HL-60/S4 treated with retinoic acid at 250 ng/mL for 4 days and 3 days (cell line): ENCODE results near the gene BCAR3.

ENCODE experiments used
- in situ Hi-C: fragments of 300-500 bp; cut with MboI; formaldehyde crosslinking; loops from 2 replicates; pipeline ENCODE4 v1.7.0; 2022; ENCODE audit warnings: low sequenced_read_pairs

Gene BCAR3

DNA sequence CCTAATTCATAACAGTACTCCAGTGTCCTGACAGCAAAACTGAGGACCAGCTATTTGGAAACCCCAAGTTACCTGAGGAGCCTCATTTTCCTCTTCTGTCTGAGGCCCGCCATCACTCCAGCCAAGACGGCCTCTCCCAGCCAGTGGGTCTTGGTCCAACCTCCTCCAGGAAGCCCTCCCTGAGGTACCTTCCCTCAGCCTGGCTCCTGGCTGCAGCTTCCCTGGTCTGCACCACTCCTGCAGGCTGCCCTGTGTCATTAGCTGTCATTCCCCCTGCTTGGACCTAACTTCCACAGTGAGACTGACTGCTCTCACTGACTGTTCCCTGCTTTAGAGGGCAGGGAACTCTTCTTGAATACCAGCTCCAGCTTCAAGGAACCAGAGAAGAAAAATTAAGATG is 33.0 kb downstream of the BCAR3 start:
- in situ Hi-C loops = loop anchor here (25.0 kb wide), 1 partner anchor 189 kb away; no protein-coding TSS in a partner anchor

- in situ Hi-C loops = loop anchor here (25.0 kb wide), 1 partner anchor 196 kb away; no protein-coding TSS in a partner anchor
These were observed 40.1 kb downstream of the BCAR3 start for GRCh38 chr1:93641527-93641926.

- in situ Hi-C loops = loop anchor here (25.0 kb wide), 1 partner anchor 196 kb away; no protein-coding TSS in a partner anchor
These were observed 40.8 kb downstream of the BCAR3 start for GRCh38 chr1:93640656-93641440.

GRCh38 chr1:93638981-93639380 is 42.7 kb downstream of the BCAR3 start:
- in situ Hi-C loops = loop anchor here (25.0 kb wide), 1 partner anchor 198 kb away; no protein-coding TSS in a partner anchor

DNA sequence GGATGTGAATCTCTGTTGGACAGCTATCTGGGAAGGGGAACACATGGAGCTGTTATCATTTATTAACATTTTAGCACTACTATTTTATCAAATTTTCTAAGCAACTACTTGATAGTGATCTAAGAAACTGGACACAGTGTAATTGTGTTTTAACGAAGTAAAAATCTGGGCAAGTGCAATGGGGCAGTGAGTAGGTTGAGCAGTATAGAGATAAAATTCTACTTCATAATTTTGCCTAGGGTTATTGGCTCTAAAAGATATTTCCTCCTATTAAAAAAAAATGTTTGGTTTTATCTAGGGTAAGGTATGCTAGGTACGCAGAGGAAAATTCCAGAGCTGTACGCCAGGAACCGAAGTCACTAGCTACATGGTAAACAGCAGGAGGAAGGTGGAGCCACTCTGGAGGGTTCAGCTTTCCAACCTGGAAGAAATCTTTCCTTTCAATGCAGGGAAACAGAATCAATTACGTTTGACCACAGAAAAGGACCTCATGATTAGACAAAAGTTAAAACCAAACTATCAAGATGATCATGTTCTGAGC is 43.3 kb downstream of the BCAR3 start:
- in situ Hi-C loops = loop anchor here (25.0 kb wide), 1 partner anchor 199 kb away; no protein-coding TSS in a partner anchor

DNA sequence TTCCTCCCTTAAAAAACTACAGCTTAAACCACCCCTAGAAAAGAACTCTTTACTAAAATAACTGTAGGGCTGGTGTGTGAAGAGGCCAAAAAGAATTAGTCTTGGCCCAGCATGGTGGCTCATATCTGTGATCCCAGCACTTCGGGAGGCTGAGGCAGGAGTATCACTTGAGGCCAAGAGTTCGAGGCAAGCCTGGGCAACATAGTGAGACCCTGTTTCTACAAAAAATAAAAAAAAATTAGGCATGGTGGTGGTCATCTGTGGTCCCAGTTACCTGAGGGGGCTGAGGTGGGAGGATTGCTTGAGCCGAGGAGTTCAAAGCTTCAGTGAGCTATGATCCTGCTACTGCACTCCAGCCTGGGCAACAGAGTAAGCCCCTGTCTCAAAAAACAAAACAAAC is 44.9 kb downstream of the BCAR3 start:
- in situ Hi-C loops = loop anchor here (25.0 kb wide), 1 partner anchor 201 kb away; no protein-coding TSS in a partner anchor

- in situ Hi-C loops = loop anchor here (25.0 kb wide), 1 partner anchor 201 kb away; no protein-coding TSS in a partner anchor
These were observed 45.8 kb downstream of the BCAR3 start for GRCh38 chr1:93635614-93636543.

GRCh38 chr1:93633313-93633712 is 48.3 kb downstream of the BCAR3 start:
- in situ Hi-C loops = loop anchor here (25.0 kb wide), 1 partner anchor 204 kb away; no protein-coding TSS in a partner anchor

DNA sequence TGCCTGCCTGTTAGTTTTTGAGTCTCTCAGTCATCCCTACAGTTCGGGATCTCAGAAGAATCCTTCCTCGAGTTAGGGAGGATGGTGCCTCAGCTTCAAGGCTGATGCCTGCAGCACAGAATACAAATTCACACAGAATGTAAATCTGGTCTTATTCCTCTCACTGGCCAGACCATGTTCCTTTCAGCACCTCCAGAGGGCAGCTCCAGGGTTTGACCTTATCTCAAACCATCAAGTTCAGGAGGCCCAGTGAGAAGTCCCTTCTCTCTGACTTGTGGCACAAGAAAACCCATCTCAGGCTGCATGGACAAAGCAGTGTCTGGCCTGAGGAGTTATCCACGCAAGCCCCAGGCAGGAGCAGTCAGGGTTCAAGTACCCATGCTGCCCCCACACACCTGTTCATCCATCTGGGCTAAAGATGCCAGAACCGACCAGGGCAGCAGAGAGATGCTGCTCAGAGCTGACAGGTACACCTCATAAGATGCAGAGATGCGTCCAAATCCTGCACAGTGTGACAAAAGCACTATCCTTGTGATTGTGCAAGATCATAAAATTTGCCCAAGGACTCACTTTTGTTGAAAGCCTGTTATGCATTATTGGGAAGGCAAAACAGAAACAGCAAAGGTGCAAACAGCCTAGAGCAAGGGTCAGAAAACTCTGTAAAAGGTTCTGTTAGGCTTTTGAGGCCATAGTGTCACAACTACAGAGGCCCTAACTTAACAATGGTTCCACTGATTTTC is 49.8 kb downstream of the BCAR3 start:
- in situ Hi-C loops = loop anchor here (25.0 kb wide), 1 partner anchor 206 kb away; no protein-coding TSS in a partner anchor

GRCh38 chr1:93630168-93630567 is 51.5 kb downstream of the BCAR3 start:
- in situ Hi-C loops = loop anchor here (25.0 kb wide), 1 partner anchor 207 kb away; no protein-coding TSS in a partner anchor

DNA sequence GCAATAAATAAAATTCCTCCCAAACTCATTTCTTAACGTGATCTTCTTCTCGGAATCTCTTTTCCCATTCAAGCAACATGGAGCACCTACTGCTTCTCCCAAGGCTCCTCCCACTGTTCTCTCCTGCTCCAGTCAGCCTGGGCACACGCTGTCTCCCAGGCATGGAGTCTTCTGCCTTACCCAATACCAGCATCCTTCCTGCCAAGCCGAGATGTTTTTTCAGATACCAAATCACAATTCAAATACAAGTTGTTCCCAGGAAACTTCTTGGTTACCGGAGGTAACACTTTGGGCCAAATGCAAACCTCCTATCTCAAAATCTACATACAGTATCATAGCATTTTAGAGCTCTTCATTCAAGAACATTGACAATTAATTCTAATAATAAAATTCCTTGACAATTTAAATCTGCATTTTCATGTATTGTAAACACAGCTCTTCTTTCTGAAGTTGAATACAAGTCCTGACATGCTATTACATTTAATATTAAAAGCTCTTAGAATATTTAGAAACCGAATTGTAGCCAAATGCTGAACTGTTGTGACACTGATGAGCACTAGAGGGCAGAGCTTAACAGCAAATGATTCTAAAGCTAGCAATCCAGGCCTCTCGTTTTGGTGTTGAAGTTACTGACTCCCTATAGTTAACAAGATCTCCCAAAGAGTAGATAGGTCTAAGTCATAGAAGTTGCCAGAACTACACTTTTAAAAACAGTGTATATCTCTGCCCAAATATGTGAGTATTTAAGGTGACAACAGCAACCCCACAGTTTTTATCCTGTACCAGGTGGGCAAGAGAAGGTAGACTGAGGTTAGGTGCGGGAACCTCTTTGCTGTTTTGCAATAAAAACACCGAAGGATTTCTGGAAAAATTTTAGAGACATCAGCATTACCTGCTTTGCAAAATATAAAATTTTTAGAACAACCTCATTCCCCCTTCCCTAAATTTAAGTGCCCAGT is 52.3 kb downstream of the BCAR3 start:
- in situ Hi-C loops = loop anchor here (25.0 kb wide), 1 partner anchor 208 kb away; no protein-coding TSS in a partner anchor

- in situ Hi-C loops = loop anchor here (25.0 kb wide), 1 partner anchor 209 kb away; no protein-coding TSS in a partner anchor
These were observed 53.0 kb downstream of the BCAR3 start for GRCh38 chr1:93628681-93629080.

- in situ Hi-C loops = loop anchor here (25.0 kb wide), 1 partner anchor 212 kb away; no protein-coding TSS in a partner anchor
These were observed 55.9 kb downstream of the BCAR3 start for GRCh38 chr1:93625582-93626327.

DNA sequence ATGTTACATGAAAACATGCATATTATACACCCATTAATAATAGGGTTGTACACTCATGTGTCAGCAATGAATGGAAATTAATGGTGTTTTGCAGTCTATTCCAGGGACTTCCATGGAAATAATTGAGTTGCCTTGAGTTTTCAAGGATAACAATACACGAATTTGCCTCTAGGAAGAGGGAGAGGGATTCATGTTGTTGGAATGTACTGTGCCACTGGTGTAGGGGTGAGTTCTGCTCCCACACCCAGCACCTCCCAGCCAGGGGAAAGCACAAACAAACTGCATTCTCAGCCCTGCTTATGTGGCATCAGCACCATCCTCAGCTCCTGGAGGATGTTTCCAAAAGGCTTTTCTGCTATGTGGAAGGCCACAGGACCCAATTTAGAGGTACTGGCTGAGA is 57.8 kb downstream of the BCAR3 start:
- in situ Hi-C loops = no loop called here

- in situ Hi-C loops = no loop called here
These were observed 58.2 kb downstream of the BCAR3 start for GRCh38 chr1:93623436-93623835.

DNA sequence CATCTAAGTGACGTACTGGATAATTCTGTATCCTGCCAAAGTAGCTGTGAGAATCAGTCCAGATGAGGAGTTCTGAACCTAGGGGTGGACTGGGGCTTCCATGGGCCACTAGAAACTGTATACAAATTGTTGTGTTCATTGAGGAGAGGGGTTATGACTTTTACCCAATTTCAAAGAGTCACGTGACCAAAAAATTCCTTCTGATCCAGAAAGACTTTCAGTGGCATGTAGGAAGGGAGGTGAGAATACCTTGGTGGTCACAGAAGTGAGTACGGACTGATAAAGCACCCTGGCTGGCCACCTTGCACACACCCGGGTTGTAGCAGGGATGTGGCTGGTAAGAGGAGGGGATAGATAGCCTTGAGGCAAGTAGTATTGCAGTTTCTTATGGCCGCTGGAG is 60.4 kb downstream of the BCAR3 start:
- in situ Hi-C loops = no loop called here

GRCh38 chr1:93620841-93621210 is 60.8 kb downstream of the BCAR3 start:
- in situ Hi-C loops = no loop called here

- in situ Hi-C loops = no loop called here
These were observed 61.3 kb downstream of the BCAR3 start for GRCh38 chr1:93620172-93620840.
